Inflammatory macrophage treated with lipopolysaccharide for 1 hour (primary cell): Measurements from ENCODE around the gene LENG1.

ENCODE experiments used
- DNase-seq, 2 donors: peaks; one replicate each; pipeline ENCODE4 v3.0.0-alpha.2; 2020 to 2022

Gene LENG1

DNA sequence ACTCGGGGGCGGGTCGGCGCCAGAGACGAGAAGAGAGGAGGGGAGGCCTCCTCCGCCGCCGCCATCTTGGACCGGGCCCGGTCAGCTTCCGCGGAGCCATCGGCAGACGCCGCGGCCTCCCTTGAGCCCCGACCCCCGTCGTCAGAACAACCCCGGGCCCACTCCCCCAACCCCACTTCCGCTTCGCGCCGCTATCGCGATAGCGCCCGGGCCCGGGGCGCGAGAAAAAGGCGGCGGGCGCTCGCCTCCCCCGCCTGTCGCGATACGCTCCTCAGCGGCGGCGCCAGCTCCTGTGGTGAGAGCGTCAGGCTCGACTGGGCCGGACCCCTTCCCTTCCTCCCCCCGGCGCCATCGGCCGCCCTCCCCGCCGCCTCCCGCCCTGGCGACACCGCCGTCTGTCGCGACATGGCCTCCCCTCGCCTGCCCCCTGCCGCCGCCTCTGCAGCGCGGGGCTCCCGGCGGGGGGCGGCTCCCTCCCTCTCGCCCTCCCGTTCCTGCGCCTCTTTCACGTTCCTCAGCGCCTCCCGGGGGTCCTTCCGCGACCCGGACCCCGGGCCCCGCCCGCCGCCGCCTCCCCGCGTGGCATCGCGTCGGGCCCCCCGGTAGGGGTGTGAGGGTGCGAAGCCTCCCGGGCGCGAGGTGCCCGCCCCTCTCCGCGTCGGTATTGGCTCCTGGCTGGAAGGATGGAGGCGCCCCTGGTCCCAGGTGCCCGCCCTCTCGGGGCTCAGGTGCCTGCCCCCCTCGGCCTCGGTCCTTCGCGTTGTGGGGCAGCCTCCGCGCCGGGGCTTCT, 21.6 kb downstream of the LENG1 start, which contains the start of gene CNOT3:
TSS of gene CNOT3 (plus strand) at position 64 of the 790 bp plus-strand sequence. CDS start 5,217 bp downstream, outside the sequence.
- DNase-seq, result no peak

DNA sequence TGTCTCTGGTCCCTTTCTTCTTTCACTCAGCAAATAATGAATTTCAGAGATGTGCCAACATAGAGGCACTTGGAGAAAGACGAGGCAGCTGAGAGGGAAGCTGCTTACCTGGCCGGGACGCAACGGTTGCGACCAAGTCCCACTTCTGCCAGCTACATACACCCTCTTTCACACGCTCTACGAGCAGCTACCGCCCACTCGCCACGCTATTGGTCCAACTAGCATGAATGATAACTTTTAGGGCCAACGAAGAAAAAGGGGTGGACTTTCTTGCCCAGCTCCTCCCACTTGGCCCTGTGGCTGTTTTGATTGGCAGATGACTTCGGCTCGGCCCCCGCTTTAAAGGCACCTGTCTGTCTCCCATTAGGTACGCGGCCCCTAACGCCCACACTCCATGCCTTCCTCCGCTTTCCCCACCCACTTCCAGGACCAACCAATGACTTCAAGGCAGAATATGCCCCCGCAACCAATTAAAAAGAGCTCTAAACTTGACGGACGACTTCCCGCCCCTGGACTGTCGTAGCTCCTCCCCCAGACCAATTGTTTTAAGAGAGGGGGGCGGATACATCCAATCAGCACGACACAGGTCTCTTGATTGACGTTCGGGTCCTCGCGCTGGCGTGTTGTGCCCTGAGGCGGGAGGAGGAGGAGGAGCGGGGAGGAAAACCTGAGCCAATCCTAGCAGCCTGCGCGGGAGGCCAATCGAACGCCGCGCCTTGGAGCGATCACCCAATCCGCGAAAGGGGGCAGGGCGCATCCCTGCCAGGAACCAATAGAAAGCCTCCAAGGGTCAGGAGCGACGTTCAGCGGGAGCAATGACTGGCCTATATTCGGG, 22.4 kb downstream of the LENG1 start:
- DNase-seq, result peak; percentile 99 to 100

DNA sequence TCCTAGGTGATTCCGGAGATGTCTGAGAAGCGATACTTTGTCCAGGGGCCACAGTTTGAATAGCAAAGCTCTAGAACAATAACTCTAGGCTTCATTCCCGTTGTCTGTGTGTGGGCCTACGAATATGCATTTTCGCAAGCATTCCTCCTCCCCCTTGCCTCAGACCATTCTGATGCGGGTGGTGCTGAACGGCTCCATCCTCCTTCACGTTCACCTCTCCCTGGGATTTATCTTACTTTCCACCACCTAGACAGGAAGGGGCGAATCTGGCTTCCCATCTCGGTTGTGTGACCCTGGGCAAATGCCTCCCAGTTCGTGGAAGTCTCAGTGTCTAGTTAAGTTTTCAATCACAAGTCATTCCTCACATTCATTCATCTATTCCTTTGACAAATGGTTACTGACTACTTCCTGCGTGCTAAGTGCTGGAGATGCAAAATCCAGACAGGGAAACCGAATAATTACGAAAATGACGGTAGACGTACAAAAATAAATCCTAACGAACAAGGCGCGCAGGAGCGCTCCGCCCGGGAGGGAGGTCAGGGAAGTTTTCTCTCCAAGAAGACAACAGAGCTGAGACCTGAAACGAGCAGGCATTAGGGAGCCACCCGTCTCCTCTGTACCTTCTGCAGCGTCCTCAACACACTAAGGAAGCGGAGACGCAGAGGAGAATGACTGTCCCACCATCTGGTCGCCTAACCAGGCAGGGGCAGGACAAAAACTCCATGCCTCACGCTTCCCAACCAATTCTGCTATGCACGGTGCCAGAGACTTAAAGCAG, 23.2 kb downstream of the LENG1 start:
- DNase-seq, result no peak

DNA sequence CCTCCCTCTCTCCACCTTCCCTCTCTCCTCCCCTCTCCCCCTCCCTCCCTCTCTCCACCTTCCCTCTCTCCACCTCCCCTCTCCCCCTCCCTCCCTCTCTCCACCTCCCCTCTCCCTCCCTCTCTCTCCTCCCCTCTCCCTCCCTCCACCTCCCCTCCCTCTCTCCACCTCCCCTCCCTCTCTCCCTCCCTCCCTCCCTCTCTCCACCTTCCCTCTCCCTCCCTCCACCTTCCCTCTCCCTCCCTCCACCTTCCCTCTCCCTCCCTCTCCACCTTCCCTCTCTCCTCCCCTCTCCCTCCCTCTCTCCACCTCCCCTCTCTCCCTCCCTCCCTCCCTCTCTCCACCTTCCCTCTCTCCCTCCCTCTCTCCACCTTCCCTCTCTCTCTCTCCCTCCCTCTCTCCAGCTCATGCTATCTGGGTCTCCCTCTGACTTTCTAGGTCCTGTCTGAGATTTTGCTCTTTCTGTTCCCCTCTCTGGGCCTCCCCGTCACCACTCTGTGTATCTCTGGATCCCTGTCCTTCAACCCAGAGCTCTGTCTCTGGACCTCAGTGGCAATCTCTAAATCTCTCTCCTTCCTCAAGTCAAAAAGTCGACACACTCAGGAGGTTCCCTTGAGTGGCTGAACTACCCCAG, 25.4 kb downstream of the LENG1 start:
- DNase-seq, result no peak

DNA sequence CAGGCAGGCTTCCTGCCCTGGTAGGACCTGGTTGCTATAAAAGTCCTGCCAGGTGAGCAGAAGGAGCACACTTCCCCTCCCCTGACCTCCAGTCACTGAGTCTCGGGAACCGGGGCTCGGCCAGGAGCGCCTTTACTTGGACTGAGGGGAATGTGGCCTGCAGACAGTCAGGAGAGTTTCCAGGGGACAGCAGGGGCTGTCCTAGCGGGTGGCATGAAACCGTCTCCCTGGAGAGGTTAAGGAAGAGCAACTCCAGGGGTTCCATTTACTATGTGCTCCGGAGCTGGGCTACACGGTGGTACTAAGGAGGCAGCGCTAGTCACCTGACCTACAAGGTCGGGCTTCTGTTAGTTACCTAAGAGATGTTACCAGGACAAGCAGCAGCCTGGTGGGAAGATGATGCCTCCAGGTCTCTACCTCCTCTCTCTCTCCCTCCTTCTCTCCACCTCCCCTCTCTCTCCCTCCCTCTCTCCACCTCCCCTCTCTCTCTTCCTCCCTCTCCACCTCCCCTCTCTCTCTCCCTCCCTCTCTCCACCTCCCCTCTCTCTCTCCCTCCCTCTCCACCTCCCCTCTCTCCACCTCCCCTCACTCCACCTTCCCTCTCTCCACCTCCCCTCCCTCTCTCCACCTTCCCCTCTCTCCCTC, 26.1 kb downstream of the LENG1 start:
- DNase-seq, result peak in 1 of 2 donors; percentile 40

DNA sequence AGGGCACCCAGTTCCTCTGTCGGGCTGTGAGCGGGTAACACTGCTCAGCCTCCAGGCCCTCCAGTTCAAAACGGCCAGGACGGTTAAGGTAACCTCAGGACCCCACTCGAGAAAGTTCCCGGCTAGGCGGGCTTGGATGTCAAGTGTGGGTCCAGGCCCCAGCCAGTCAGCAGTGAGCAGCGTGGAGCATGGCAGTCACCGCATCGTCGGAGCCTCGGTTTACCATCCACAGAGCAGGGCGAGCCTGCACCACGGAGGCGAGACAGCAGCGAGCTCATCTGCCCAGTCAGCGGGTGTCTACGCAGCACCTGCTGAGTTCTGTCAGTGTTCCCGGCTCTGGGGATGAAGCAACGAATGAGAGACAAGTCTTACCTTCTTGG, 29.9 kb downstream of the LENG1 start:
- DNase-seq, result no peak

DNA sequence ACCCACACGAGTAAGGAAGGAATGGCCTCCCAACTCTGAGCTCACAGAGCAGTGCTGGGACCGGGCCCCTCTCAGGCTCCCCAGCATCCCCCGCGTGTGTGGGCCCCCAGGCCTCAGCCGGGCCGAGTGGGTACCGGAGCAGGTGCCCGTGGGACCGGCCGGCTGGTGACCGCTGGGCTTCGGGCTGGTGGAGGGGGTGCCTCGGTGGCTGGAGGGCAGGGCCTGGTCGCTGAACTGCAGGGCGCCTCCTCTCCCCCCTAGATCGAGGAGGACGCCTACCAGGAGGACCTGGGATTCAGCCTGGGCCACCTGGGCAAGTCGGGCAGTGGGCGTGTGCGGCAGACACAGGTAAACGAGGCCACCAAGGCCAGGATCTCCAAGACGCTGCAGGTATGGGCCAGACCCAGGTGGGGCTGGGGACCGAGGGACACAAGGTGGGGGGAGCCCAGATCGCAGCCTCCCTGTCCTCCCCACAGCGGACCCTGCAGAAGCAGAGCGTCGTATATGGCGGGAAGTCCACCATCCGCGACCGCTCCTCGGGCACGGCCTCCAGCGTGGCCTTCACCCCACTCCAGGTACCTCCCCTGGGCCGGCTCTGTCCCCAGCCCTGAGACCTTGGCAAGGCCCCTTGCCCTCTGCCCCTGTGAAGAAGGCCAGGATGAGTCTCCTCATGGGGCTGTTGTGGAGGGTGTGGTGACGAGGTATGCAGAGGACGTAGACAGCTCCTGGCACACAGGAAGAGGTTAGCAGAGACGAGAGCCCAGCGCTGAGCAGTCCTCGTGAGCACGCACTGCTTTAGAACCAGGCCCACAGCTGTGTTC, 30.5 kb downstream of the LENG1 start:
- DNase-seq, result no peak

DNA sequence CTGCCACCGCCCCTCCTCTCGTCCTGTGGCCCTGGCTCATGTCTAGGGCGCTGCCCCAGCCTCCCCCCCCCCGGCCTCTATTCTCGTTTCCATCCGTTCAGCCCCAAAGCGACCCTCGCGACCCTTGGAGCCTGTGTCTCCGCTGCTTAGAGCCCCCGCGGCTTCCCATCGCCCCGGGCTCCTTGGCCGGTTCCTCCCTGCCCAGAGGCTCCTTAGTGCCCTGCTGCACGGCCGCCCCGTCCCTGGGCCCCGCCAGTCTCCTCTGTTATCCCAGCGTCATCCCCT, 31.1 kb downstream of the LENG1 start:
- no peak for DNase-seq

DNA sequence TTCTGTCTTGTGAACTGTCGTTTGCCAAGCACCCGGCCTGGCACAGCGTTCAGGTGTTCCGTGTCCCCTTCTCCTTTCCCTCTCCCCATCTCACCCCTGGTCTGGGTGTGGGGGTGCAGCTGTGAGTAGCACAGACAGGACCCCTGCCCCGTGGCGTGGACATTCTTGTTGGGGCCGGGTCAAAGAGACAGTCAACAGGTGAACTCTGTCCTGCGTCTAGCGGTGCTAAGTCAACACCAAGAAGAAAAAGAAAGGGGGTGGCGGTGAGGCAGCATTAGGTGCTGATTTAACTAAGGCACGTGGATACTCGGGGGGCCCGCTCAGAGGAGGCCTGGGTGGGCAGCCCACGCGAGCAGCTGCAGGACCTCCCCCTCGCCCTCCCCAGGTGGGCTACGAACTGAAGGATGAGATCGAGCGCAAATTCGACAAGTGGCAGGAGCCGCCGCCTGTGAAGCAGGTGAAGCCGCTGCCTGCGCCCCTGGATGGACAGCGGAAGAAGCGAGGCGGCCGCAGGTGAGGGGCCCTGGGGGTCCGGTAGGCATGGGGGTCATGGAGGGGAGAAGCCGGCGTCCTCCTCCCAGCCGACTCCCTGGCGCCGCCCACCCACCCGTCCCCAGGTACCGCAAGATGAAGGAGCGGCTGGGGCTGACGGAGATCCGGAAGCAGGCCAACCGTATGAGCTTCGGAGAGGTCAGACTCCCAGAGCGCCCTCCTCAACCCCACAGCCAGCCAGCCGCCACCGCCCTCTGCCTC, 31.7 kb downstream of the LENG1 start:
- no peak for DNase-seq

DNA sequence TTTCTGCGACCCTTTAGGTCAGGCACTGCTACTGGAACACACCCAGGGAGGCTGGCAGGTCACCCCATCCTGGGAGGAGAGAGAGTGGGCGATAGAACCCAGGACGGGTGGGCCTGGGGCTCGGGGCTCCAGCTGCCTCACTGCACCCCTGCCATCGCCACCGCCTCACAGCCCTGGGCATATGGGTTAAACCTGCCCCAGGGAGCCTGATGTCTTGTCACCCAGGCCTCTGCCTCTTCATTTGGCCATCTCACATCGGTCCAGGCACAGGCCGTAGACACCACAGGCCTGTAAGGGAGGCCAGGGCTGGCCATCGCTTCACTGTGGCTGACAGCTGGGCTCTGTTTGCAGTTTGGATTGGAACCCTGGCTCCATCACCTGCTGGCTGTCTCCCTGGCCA, 33.8 kb downstream of the LENG1 start:
- DNase-seq, result no peak

DNA sequence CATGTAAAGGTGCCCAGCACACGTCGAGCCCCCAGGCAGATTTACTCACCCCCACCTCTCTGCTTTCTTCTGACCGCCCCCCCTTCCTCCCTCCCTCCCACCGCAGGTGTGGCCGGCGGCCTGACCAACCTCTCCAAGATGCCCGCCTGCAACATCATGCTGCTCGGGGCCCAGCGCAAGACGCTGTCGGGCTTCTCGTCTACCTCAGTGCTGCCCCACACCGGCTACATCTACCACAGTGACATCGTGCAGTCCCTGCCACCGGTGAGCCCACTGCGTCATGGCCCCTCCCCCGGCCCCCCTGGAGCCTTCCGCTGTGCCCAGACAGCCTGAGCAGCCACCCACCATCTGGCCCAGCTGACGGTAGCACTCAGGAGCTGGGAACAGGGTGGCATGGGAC, 35.1 kb downstream of the LENG1 start:
- no peak for DNase-seq

DNA sequence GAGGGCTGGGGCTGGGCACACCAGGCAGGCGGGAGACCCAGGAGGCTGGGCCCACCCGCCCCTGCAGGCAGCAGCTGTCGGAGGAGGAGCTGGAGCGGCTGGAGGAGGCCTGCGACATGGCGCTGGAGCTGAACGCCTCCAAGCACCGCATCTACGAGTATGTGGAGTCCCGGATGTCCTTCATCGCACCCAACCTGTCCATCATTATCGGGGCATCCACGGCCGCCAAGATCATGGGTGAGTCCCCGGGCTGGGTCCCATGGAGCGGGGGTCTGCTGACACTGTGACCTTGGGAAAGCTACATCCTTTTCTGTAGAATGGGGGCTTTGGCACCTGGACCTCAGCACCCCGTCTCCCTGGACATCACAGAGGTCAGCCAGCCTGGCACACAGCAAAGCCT, 35.8 kb downstream of the LENG1 start:
- no peak for DNase-seq

DNA sequence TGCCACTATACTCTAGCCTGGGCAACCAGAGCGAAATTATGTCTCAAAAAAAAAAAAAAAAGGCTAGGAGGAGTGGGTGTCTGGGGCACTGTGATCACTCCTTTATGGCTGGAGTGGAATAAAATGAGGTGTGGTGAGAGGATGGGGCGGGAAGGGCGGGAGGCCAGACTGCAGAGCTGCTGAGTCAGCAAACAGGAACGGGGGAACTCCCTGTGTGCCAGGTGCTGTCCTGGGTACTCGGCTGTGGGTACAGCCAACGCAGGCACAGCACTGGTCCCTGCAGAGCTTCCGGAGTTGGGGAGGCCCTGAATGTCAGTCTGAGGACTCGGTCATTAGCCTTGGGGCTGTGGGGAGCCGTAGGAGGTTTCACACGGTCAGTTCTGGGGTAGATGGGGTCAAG, 38.3 kb downstream of the LENG1 start:
- DNase-seq, result no peak

DNA sequence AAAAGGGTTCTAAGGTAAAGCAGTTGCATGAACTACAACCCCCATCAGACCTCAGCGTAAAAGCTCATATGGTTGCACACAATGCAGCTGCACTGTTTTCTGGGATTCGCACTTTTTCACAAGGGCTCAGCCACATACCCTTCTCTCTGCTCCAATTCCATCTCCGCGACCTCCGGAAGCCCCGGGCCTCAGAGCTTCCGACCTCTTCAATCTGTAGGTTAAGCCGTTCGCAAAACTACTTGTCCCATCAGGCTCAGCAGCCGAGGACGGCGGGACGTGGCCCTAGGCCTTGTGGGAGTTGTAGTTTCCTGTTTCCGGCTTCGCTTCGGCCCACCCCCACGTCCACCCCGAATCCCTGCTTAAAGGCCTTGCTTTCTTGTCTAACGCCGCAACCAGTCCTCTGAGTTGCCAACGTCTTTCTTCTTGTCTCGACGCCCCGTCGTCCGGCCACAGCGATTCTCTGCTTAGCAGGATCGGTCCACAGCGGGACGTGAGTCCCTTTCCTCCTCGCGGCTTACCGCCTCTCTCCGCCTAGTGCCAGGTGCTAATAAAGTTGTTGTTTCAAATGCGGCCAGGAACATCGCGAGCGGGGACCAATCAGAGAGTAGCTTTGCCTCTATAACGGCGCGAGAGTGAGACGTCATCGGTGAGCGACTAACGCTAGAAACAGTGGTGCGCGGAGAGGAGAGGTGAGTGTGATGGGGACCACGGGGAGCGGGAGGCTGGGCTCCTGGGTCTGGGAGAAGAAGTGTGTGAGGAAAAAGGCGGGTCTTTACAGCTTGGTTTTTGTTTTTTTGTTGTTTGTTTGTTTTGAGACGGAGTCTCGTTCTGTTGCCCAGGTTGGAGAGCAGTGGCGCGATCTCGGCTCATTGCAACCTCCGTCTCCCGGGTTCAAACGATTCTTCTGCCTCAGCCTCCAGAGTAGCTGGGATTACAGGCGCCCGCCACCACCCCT, 44.1 kb downstream of the LENG1 start, which contains the start of the genes PRPF31 and TFPT:
TSS of gene PRPF31 (plus strand) at position 646 of the 955 bp plus-strand sequence. CDS start 2,525 bp downstream, outside the sequence.
TSS of gene TFPT (minus strand) at position 549 of the 955 bp plus-strand sequence. CDS start at position 161, 388 bp downstream.
- DNase-seq, result peak; percentile 96 to 100

DNA sequence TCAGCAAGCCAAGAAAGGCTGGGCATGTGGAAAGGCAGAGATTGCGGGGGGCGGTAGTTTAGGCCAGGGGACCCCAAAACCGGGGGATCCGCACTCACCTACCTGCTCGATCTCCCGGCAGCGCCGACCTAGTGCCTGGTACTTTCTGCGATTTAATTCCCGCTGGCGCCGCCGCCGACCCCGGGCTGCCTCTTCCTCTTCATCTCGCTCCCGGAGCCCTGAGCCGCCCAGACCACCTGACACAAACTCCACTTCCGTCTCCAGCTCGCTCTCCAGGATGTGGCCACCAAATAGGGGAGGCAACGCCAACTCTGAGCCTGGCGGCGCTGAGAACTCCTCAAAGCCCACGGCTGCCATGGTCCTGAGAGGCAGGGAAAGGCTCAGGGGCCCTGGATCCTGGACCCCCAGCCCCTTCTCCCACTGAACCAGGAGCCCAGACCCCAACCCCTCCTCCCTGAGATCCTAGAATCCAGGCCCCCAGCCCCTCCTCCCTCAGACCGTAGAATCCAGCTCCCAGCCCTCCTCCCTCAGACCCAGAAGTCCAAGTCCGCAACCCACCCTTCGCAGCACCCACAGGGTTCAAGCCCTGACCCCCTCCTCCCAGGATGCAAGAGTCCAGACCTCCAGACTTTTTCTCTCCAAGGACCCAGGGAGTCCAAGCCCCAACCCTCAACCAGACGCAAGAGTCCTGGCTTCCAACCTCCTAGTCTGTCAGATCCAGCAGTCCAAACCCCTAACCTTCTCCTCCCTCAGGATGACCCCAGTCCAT, 45.0 kb downstream of the LENG1 start:
- peak; percentile 59 to 60 for DNase-seq

DNA sequence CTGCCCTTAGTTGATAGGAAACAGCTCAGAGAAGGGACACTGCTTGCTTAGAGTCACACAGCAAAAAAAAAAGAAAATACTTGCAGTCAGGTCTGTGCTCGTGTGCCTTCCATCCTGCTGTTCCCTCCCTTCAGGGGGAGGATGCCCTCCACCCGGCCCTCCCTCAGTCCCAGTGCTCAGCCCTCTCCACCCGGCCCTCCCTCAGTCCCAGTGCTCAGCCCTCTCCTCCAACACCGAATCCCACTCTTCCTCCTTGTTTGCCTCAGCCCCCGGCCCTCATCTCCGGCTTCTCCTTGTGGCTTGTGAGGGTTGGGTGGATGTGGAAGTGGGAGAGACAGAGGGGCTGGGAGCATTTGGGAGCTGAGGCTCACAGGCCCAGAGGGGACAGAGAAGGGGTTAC, 49.9 kb downstream of the LENG1 start:
- DNase-seq, result no peak

DNA sequence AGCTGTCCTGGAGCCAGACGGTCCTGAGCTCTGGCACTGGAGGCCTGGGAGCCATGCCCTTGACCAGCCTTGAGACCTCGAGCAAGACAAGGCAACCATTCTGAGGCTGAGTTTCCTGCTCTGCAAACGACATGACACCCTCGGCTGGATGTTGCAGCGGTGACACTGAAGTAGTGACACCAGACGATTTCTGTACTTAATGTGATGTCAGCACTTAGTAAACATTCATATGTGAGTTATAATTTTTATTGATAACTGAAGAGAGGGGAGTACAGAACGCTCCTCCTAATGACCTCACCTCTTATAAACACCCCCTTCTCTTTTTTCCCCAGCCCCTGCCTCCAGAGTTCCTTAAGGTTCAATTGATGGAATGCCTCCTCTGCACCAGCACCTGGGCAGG, 51.0 kb downstream of the LENG1 start:
- DNase-seq, result no peak

DNA sequence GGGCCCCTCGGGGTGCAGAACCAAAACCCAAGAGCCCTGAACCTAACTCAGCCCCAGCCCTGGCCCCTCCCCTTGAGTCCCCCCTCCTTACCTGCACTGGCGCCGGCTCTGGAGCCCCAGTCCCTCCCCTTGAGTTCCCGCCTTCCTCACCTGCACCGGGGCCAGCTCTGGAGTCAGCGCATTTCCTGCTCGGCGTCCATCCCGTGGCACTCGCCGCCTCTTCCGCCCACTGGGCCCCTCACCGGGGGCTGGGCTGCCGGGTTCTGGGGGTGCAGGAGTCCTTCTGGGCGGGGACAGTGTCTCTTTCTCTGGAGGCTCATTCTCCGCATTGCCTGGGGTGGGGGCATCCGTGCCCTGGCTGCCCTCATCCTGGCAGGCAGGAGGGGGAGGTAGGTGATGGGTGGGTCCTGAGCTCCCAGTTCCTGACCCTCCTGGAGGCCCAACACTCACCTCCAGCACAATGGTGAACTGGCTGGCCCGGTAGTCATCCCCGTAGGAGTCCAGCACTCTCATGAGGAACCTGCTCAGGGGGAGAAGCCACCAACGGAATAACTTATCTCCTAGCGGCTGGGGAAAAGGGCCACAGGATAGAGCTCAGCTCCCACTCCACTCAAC, 51.5 kb downstream of the LENG1 start:
- no peak for DNase-seq
